ENCODE data around the gene TRDMT1.

The TRDMT1 gene

DNA sequence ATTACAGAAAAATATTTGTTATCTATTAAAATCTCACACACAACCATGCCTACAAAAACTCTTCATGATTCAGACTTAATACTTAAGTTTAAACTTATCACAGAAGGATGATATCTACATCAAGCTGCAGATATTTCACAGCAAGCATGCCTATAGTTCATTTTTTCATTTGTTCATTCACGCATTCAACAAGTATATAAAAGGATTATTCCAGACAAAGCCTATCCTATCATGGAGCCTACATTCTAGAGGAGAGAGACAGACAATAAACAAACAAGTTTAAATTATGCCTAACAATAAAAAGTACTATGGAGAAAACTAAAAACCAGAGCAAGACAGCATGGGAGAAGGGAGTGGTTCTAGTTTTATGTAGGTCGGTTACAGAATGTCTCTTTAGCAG, 10.9 kb downstream of the TRDMT1 start:
- no CpG with 5 or more reads among the region's 2 CpGs for WGBS, 2 donors (ENCODE audit: extremely low coverage in 2 of 2, insufficient read length in 2 of 2, insufficient replicate concordance in 1 of 2)
- H3K27ac ChIP-seq (replicated peaks; ENCODE audit: low read length), result no peak overlapping the region
- H3K23ac ChIP-seq (ENCODE audit: low read depth, low read length, poor library complexity), result no peak overlapping the region
- no peaks in the 10 kb centered on the region for H3K36me3 ChIP-seq (replicated peaks in 1 of 2; ENCODE audit: control insufficient read depth in 2 of 2, insufficient read depth in 2 of 2, low read length in 2 of 2)
- no peak for DNase-seq (ENCODE audit: low spot score)
- no peak overlapping the region for H2BK120ac ChIP-seq (ENCODE audit: low read depth, low read length)
- H2AFZ ChIP-seq (ENCODE audit: low read length), result no peak overlapping the region
- H3K9ac ChIP-seq (ENCODE audit: low read depth, low read length, poor library complexity), result no peak overlapping the region
- H2AK5ac ChIP-seq (ENCODE audit: low read depth, low read length), result no peak overlapping the region
- no peak overlapping the region for H2BK15ac ChIP-seq (ENCODE audit: low read length)
- no peak overlapping the region for H2BK5ac ChIP-seq (ENCODE audit: low read length)
- H4K91ac ChIP-seq (ENCODE audit: low read depth, low read length, poor library complexity), result no peak overlapping the region
- no peaks in the 10 kb centered on the region for H3K79me1 ChIP-seq (ENCODE audit: low read depth, low read length)
- H3K4me1 ChIP-seq (ENCODE audit: control insufficient read depth in 2 of 2, insufficient read depth in 1 of 2, low read depth in 1 of 2, low read length in 2 of 2), result peaks cover 0 to 6% of the 10 kb centered on the region in 2 donors
- H3K4me2 ChIP-seq (ENCODE audit: insufficient read depth, low read length, poor library complexity, severe bottlenecking), result no peak overlapping the region
- no peak overlapping the region for H3K14ac ChIP-seq (ENCODE audit: low read length)
- no peak overlapping the region for H3K4me3 ChIP-seq (ENCODE audit: low read length in 2 of 2)
- no peak overlapping the region for H3K18ac ChIP-seq (ENCODE audit: low read length)
- peaks cover 1 to 8% of the 10 kb centered on the region in 2 donors for H3K9me3 ChIP-seq (replicated peaks in 1 of 2; ENCODE audit: control insufficient read depth in 2 of 2, insufficient read depth in 1 of 2, low read depth in 1 of 2, low read length in 2 of 2)
- no peak overlapping the region for H2BK12ac ChIP-seq (ENCODE audit: low read length)
- no peak overlapping the region for H3K4ac ChIP-seq (ENCODE audit: low read length)
- no peak overlapping the region for H4K8ac ChIP-seq (ENCODE audit: low read depth, low read length)
- no peaks in the 10 kb centered on the region for H3K27me3 ChIP-seq (ENCODE audit: control insufficient read depth in 3 of 3, insufficient read depth in 3 of 3, low read depth in 1 of 3, low read length in 3 of 3)

DNA sequence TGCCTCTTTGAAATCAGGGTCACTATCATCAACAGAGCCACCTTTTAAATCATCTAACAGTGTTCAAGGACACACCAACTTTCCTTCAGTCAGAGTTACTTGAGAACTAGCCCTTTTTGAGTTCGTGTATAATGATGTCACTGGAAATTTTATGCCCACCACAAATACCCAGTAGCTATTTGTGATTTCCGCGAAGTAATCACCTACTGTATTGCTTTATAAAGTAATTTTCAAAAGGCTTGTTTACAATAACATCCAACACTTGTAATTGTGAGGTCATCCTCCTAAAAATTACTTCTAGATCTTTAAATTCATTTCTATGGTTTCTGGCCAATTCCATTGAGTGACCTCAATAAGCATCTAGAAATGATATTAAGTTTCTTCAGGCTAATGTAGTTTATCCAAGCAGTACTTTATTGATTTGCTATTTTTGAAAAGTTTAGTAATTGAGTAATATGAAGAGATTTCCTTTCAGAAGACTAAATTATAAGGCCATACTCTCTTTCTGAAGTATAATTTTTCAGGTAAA, 12.8 kb downstream of the TRDMT1 start:
- Histone ChIP-seq H2BK5ac (ENCODE audit: low read length) (no peak overlapping the region), H3K36me3 (replicated peaks in 1 of 2; ENCODE audit: control insufficient read depth in 2 of 2, insufficient read depth in 2 of 2, low read length in 2 of 2) (no peaks in the 10 kb centered on the region), H3K18ac (ENCODE audit: low read length) (no peak overlapping the region)

DNA sequence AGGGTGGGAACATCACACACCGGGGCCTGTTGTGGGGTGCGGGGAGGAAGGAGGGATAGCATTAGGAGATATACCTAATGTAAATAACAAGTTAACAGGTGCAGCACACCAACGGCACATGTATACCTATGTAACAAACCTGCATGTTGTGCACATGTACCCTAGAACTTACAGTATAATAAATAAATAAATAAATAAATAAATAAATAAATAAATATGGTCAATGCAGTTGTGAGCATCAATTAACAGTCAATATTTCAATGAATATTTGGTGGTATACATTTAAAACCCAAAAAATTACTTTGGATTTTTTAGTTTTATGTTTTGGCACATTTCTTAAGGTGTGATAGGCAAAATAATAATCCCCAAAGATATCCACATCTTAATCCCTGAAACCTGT, 15.6 kb downstream of the TRDMT1 start:
- WGBS, 2 donors (ENCODE audit: extremely low coverage in 2 of 2, insufficient read length in 2 of 2, insufficient replicate concordance in 1 of 2), result no CpG with 5 or more reads among the region's 3 CpGs
- Histone ChIP-seq H2BK15ac (ENCODE audit: low read length) (no peak overlapping the region), H3K9me3 (replicated peaks in 1 of 2; ENCODE audit: control insufficient read depth in 2 of 2, insufficient read depth in 1 of 2, low read depth in 1 of 2, low read length in 2 of 2) (peaks cover 0 to 1% of the 10 kb centered on the region in 2 donors), H3K18ac (ENCODE audit: low read length) (no peak overlapping the region), H2AFZ (ENCODE audit: low read length) (no peak overlapping the region), H3K27me3 (ENCODE audit: control insufficient read depth in 3 of 3, insufficient read depth in 3 of 3, low read depth in 1 of 3, low read length in 3 of 3) (no peaks in the 10 kb centered on the region), H3K4me2 (ENCODE audit: insufficient read depth, low read length, poor library complexity, severe bottlenecking) (no peak overlapping the region), H2BK5ac (ENCODE audit: low read length) (no peak overlapping the region), H3K79me1 (ENCODE audit: low read depth, low read length) (no peaks in the 10 kb centered on the region), H2BK120ac (ENCODE audit: low read depth, low read length) (no peak overlapping the region), H3K27ac (replicated peaks; ENCODE audit: low read length) (no peak overlapping the region), H4K91ac (ENCODE audit: low read depth, low read length, poor library complexity) (no peak overlapping the region), H3K4me3 (ENCODE audit: low read length in 2 of 2) (no peak overlapping the region), H4K8ac (ENCODE audit: low read depth, low read length) (no peak overlapping the region), H3K14ac (ENCODE audit: low read length) (no peak overlapping the region), H3K4ac (ENCODE audit: low read length) (no peak overlapping the region), H3K4me1 (ENCODE audit: control insufficient read depth in 2 of 2, insufficient read depth in 1 of 2, low read depth in 1 of 2, low read length in 2 of 2) (peaks cover 0 to under 1% of the 10 kb centered on the region in 2 donors), H3K36me3 (replicated peaks in 1 of 2; ENCODE audit: control insufficient read depth in 2 of 2, insufficient read depth in 2 of 2, low read length in 2 of 2) (no peaks in the 10 kb centered on the region), H3K23ac (ENCODE audit: low read depth, low read length, poor library complexity) (no peak overlapping the region), H3K9ac (ENCODE audit: low read depth, low read length, poor library complexity) (no peak overlapping the region), H2BK12ac (ENCODE audit: low read length) (no peak overlapping the region), H2AK5ac (ENCODE audit: low read depth, low read length) (no peak overlapping the region)
- DNase-seq (ENCODE audit: low spot score), result no peak

More for the DNA sequence above, 12.8 kb downstream of the TRDMT1 start:
- H3K23ac ChIP-seq (ENCODE audit: low read depth, low read length, poor library complexity), result no peak overlapping the region
- no peak overlapping the region for H3K4me3 ChIP-seq (ENCODE audit: low read length in 2 of 2)
- no peak overlapping the region for H2BK15ac ChIP-seq (ENCODE audit: low read length)
- no CpG with 5 or more reads among the region's 3 CpGs for WGBS, 2 donors (ENCODE audit: extremely low coverage in 2 of 2, insufficient read length in 2 of 2, insufficient replicate concordance in 1 of 2)
- H2AK5ac ChIP-seq (ENCODE audit: low read depth, low read length), result no peak overlapping the region
- DNase-seq (ENCODE audit: low spot score), result no peak
- H4K8ac ChIP-seq (ENCODE audit: low read depth, low read length), result no peak overlapping the region
- no peaks in the 10 kb centered on the region for H3K79me1 ChIP-seq (ENCODE audit: low read depth, low read length)
- peaks cover 1 to 3% of the 10 kb centered on the region in 2 donors for H3K9me3 ChIP-seq (replicated peaks in 1 of 2; ENCODE audit: control insufficient read depth in 2 of 2, insufficient read depth in 1 of 2, low read depth in 1 of 2, low read length in 2 of 2)
- no peak overlapping the region for H3K9ac ChIP-seq (ENCODE audit: low read depth, low read length, poor library complexity)
- no peak overlapping the region for H4K91ac ChIP-seq (ENCODE audit: low read depth, low read length, poor library complexity)
- no peak overlapping the region for H2BK120ac ChIP-seq (ENCODE audit: low read depth, low read length)
- no peak overlapping the region for H3K14ac ChIP-seq (ENCODE audit: low read length)
- no peak overlapping the region for H2AFZ ChIP-seq (ENCODE audit: low read length)
- H3K4me2 ChIP-seq (ENCODE audit: insufficient read depth, low read length, poor library complexity, severe bottlenecking), result no peak overlapping the region
- H3K27ac ChIP-seq (replicated peaks; ENCODE audit: low read length), result no peak overlapping the region
- H3K4ac ChIP-seq (ENCODE audit: low read length), result no peak overlapping the region
- H3K4me1 ChIP-seq (ENCODE audit: control insufficient read depth in 2 of 2, insufficient read depth in 1 of 2, low read depth in 1 of 2, low read length in 2 of 2), result peaks cover 0 to 6% of the 10 kb centered on the region in 2 donors
- no peak overlapping the region for H2BK12ac ChIP-seq (ENCODE audit: low read length)
- H3K27me3 ChIP-seq (ENCODE audit: control insufficient read depth in 3 of 3, insufficient read depth in 3 of 3, low read depth in 1 of 3, low read length in 3 of 3), result no peaks in the 10 kb centered on the region

DNA sequence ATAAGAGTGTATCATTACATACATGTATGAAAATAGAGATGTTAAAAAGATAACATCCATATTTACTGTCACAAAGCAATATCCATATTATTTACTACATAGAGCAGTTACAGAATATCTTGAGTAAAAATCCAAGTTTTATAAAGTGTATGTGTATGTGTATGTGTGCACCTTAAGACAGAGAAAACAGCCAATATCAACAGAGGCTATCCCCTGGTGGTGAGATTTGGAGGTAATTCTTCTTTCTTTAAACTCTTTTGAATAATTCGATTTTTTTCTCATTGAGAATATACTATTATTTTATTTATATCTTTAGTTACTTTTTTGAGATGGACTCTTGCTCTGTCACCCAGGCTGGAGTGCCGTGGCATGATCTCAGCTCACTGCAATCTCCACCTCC, 18.4 kb downstream of the TRDMT1 start:
- no peak overlapping the region for H2BK15ac ChIP-seq (ENCODE audit: low read length)
- no peak overlapping the region for H2AK5ac ChIP-seq (ENCODE audit: low read depth, low read length)
- no peaks in the 10 kb centered on the region for H3K27me3 ChIP-seq (ENCODE audit: control insufficient read depth in 3 of 3, insufficient read depth in 3 of 3, low read depth in 1 of 3, low read length in 3 of 3)
- H2AFZ ChIP-seq (ENCODE audit: low read length), result no peak overlapping the region
- H3K4me2 ChIP-seq (ENCODE audit: insufficient read depth, low read length, poor library complexity, severe bottlenecking), result no peak overlapping the region
- no peak overlapping the region for H3K9ac ChIP-seq (ENCODE audit: low read depth, low read length, poor library complexity)
- no peak overlapping the region for H2BK120ac ChIP-seq (ENCODE audit: low read depth, low read length)
- H3K27ac ChIP-seq (replicated peaks; ENCODE audit: low read length), result no peak overlapping the region
- no peak overlapping the region for H4K91ac ChIP-seq (ENCODE audit: low read depth, low read length, poor library complexity)
- H4K8ac ChIP-seq (ENCODE audit: low read depth, low read length), result no peak overlapping the region
- H3K4me3 ChIP-seq (ENCODE audit: low read length in 2 of 2), result no peak overlapping the region
- H3K4ac ChIP-seq (ENCODE audit: low read length), result no peak overlapping the region
- H3K36me3 ChIP-seq (replicated peaks in 1 of 2; ENCODE audit: control insufficient read depth in 2 of 2, insufficient read depth in 2 of 2, low read length in 2 of 2), result no peaks in the 10 kb centered on the region
- peaks cover 0 to 1% of the 10 kb centered on the region in 2 donors for H3K9me3 ChIP-seq (replicated peaks in 1 of 2; ENCODE audit: control insufficient read depth in 2 of 2, insufficient read depth in 1 of 2, low read depth in 1 of 2, low read length in 2 of 2)
- no peaks in the 10 kb centered on the region for H3K79me1 ChIP-seq (ENCODE audit: low read depth, low read length)
- DNase-seq (ENCODE audit: low spot score), result no peak
- H3K18ac ChIP-seq (ENCODE audit: low read length), result no peak overlapping the region
- H3K23ac ChIP-seq (ENCODE audit: low read depth, low read length, poor library complexity), result no peak overlapping the region
- no peak overlapping the region for H2BK12ac ChIP-seq (ENCODE audit: low read length)
- no peaks in the 10 kb centered on the region for H3K4me1 ChIP-seq (ENCODE audit: control insufficient read depth in 2 of 2, insufficient read depth in 1 of 2, low read depth in 1 of 2, low read length in 2 of 2)
- WGBS, 2 donors (ENCODE audit: extremely low coverage in 2 of 2, insufficient read length in 2 of 2, insufficient replicate concordance in 1 of 2), result no CpG with 5 or more reads among the region's 2 CpGs
- no peak overlapping the region for H3K14ac ChIP-seq (ENCODE audit: low read length)
- no peak overlapping the region for H2BK5ac ChIP-seq (ENCODE audit: low read length)

Data from neuronal stem cell (in vitro differentiated cells).